ENCODE measurements around the gene KCNA10. TPM values are rescaled to one million over a fixed set of nuclear protein-coding genes. Genes with fewer than 3 reads are reported as not detected.

The KCNA10 gene
- total RNA-seq, 1 donor from 2014 or later: not detected

DNA sequence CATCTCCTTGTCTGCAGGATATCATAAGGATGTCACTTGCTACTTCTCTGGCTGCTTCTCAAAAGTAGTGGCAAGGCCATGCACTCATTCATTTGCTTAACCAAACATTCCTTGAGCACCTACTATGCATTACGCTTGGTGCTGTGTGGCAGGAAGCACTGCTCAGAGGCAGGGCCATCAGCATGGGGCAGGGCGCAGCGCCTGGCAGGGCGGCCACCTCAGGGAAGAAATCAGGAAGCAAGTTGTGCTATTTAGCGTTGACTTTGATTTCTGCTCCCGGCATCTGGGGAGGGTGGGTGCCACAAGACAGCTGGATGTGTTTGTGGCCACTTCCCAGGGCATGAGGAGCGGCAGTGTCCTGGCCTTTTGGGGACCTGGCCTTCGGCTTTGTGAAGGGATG lies 40.1 kb downstream of the KCNA10 start:
- no peak for DNase-seq (ENCODE audit: low read depth in 2 of 2)

DNA sequence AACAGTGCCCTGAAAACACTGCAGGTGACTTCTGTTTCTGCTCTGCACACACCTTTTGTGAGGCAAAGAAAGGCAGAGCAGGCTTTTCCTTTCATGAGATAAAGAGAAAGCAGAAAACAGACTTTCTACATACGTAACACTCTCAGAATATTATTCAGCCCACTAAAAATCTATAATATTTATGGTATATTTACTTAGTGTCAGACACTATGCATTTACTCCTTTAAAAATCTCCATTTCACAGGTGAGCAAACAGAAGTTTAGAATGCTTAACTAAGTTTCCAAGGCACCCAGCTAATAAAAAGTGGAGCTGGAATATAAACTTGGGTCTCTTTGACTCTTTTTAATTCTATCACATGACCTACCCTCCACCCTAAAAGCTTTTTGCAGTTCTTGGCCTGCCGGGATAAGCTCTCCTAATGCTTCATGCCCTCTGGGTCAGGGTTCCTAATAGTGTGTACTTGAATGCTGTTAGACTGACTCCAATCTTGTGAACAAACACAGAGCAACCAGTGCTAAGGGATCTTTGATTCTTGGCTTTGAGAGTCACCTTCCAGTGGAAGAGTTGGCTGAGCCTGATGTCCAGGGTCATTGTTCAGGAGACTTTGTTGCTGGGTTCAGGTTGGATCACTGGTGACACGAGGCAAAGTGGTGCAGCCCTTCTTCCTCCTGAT lies 40.9 kb downstream of the KCNA10 start:
- no peak for DNase-seq (ENCODE audit: low read depth in 2 of 2)

- no peak for DNase-seq (ENCODE audit: low read depth in 2 of 2)
Measured at GRCh38 chr1:110477445-110477957, 41.5 kb downstream of the KCNA10 start.

DNA sequence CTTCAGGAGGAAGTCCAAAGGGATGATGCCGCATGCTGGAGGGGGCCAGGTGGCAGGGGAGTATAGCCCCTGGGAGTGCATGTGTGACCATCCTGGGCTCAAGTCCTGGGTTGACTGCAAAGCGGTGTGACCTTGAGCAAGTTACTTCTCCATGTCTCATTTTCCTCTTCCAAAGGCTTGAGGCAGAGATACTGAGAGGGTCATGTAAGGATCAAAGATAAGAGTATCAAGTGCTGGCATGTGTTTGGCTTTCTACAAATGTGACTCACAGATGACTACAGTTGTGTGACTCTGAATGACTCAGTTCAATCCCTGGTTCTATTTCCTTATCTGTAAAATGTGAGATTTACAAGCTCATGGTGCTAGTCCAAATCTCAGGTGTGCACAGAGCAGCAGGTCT lies 41.9 kb downstream of the KCNA10 start:
- peak in 1 of 2 donors; percentile 52 for DNase-seq (ENCODE audit: low read depth in 2 of 2)

- peak in 1 of 2 donors; percentile 36 for DNase-seq (ENCODE audit: low read depth in 2 of 2)
Measured at GRCh38 chr1:110476028-110476765, 42.8 kb downstream of the KCNA10 start.

DNA sequence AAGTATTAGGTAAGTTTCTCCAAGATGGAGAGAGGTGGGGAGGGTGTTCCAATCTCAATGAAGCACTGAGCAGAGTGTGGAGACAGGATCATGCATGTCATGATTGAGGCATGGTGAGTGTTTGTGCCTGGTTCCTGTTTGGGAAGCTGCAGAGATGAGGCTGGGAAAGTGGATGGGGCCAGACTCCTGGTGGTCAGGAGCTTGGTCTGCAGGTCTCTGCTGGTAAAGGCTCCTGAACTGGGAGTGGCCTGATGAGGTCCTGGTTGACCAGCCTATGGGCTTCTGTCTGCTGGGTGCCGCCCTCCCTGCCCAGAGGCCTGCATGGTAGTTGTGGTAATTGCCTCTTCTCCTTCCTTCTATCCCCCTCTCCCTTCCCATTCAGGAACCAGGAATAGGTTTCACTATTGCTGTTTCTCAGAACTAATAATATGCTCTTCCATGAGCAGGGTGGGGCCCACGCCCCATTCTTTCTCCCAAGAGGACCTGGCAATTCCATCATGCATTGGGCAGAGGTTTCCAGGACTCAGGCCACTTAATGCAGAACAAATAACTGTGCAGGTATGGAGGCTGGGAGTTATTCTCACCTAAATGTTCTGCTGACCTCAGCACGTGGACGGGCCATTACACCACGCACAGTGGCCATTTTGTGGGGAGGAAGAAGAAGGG lies 43.5 kb downstream of the KCNA10 start:
- no peak for DNase-seq (ENCODE audit: low read depth in 2 of 2)

DNA sequence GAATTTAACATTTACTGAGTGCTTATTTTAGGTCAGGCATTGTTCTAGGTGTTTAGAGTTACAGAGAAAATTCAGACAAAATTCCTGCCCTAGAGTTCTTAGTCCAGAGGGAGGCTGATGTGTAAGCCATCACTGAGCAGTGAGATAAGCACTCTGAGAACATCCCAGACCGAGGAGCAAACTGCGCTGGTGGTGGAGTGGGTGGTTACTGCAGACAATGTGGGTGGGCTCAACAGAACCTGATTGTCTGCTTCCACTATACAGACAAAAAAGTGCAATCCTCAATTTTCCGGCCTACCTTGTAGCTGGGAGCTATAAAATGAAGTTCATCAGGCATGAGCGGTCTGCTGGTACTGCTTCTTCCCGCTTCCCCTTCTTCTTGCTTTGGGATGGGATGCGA lies 44.5 kb downstream of the KCNA10 start:
- no peak for DNase-seq (ENCODE audit: low read depth in 2 of 2)

GRCh38 chr1:110472546-110472945 lies 46.4 kb downstream of the KCNA10 start:
- no peak for DNase-seq (ENCODE audit: low read depth in 2 of 2)

GRCh38 chr1:110471131-110471530 lies 47.8 kb downstream of the KCNA10 start:
- DNase-seq (ENCODE audit: low read depth in 2 of 2): peak in 1 of 2 donors; percentile 10

Other genes starting within 250 kb of the KCNA10 start
- 18.7 and 27.4 TPM in 2 replicates for gene RBM15, start 179.8 kb downstream of the KCNA10 start, total RNA-seq
- gene SLC16A4, start 128.1 kb downstream of the KCNA10 start, total RNA-seq: 0.20 and 0.65 TPM in 2 replicates
- gene LAMTOR5, start 111.5 kb downstream of the KCNA10 start, total RNA-seq: 74.1 and 125 TPM in 2 replicates
- not detected in 2 replicates for gene PROK1, start 68.0 kb downstream of the KCNA10 start, total RNA-seq
- not detected in 2 replicates for gene KCNA2, start 87.2 kb upstream of the KCNA10 start, total RNA-seq
- not detected in 2 replicates for gene KCNA3, start 155.8 kb upstream of the KCNA10 start, total RNA-seq